ENCODE data around the gene ZRANB3. TPM values are rescaled to one million over a fixed set of nuclear protein-coding genes. Genes with fewer than 3 reads are reported as not detected.
A peak's percentile ranks its signal among the peaks of the same experiment; 100 is the strongest.

ZRANB3 gene
- total RNA-seq, 2 experiments from 2014 or later, result 11.6 to 27.0 TPM

DNA sequence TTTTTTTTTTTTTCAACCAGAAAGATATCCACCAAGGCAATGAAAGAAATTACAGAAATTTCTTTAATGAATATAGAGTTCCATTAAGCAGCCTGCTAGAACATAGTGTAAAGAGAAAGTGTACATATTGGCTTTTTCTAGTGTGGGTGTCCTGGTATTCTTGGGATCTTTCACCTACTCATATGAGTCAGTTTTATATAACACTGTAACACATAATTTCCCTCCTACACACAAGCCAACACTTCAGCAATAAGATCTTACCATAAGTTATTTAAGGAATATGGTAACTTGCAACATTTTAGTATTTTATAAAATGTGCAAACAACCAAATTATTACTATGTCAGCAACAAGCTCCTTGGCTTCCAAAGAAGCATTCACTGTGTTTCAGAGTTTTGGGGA, 59.9 kb downstream of the ZRANB3 start:
- no peak overlapping the region for H3K4me3 ChIP-seq (ENCODE audit: low read depth, low read length, poor library complexity, severe bottlenecking)
- no peaks in the 10 kb centered on the region for H3K9me3 ChIP-seq (ENCODE audit: low read length)
- no peaks in the 10 kb centered on the region for H3K4me1 ChIP-seq (ENCODE audit: insufficient read depth, low read length, poor library complexity, severe bottlenecking)
- H3K79me2 ChIP-seq (ENCODE audit: insufficient read depth, low read depth, low read length), result no peaks in the 10 kb centered on the region
- DNase-seq (ENCODE audit: low spot score), result no peak
- H2AFZ ChIP-seq (ENCODE audit: low read length), result no peak overlapping the region
- H3K27ac ChIP-seq (ENCODE audit: low read depth, low read length, poor library complexity, severe bottlenecking), result no peak overlapping the region
- no peak for TF ChIP-seq EZH2phosphoT487 (IDR thresholded peaks at IDR 0.05; ENCODE audit: borderline replicate concordance, low read depth, low read length)
- TF ChIP-seq, protein P1, sequence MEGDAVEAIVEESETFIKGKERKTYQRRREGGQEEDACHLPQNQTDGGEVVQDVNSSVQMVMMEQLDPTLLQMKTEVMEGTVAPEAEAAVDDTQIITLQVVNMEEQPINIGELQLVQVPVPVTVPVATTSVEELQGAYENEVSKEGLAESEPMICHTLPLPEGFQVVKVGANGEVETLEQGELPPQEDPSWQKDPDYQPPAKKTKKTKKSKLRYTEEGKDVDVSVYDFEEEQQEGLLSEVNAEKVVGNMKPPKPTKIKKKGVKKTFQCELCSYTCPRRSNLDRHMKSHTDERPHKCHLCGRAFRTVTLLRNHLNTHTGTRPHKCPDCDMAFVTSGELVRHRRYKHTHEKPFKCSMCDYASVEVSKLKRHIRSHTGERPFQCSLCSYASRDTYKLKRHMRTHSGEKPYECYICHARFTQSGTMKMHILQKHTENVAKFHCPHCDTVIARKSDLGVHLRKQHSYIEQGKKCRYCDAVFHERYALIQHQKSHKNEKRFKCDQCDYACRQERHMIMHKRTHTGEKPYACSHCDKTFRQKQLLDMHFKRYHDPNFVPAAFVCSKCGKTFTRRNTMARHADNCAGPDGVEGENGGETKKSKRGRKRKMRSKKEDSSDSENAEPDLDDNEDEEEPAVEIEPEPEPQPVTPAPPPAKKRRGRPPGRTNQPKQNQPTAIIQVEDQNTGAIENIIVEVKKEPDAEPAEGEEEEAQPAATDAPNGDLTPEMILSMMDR (conservative IDR thresholded peaks at IDR 0.05; ENCODE audit: low read length), result no peak
- H3K9me2 ChIP-seq (ENCODE audit: insufficient read depth, low read length), result no peaks in the 10 kb centered on the region
- ChIA-PET CTCF (ENCODE audit: unreplicated experiment) (no interaction called here), POLR2A (no interaction called here)
- no peaks in the 10 kb centered on the region for H3K36me3 ChIP-seq (ENCODE audit: insufficient read depth, low read length)
- intact Hi-C loops (cut with micrococcal nuclease; ENCODE audit: unreplicated experiment), result loop anchor here (5.0 kb wide), 2 partner anchors 326 to 469 kb away; no protein-coding TSS in a partner anchor
- no peak overlapping the region for H3K4me2 ChIP-seq (ENCODE audit: low read length)
- BruUV-seq (replicated peaks), result no TSS peak
- no peaks in the 10 kb centered on the region for H4K20me1 ChIP-seq (ENCODE audit: insufficient read depth, low read length)

DNA sequence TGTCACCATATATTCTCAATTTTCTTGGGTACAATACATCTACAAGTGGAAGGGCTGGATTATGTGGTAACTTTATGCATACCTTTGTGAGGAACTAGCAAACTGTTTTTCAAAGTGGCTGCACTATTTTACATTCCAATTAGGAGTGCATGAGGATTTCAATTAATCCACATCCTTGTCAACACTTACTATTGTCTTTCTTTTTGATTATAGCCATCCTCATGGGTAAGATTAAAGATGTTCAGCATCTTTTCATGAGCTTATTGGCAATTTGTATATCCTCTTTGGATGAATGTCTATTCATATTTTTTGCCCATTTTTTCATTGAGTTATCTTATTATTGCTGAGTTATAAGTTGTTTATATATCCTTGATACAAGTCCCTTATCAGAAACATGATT, 73.7 kb downstream of the ZRANB3 start:
- intact Hi-C loops (cut with micrococcal nuclease; ENCODE audit: unreplicated experiment), result no loop called here
- CTCF ChIA-PET (ENCODE audit: unreplicated experiment), result no interaction called here
- POLR2A ChIA-PET, result interaction anchor here (1.0 kb wide), 1 partner anchor 12 kb away, joined by 4 read pairs; no protein-coding TSS in a partner anchor

DNA sequence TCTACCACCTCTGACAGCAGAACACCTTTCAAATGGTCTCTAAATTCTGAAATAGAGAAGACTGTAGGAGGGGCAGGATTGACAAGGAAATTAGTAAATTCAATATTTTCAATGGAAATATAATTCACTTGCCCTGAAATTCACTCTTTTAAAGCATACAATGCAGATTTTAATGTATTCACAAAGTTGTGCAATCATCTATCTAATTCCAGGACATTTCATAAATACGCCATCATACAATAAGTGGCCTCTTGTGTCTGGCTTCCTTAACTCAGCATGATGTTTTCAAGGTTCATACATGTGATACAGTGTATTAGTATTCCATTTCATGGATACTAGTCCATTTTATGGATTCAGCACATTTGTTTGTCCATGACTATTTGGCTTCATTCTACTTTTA, 74.2 kb downstream of the ZRANB3 start:
- Histone ChIP-seq H3K4me1 (ENCODE audit: insufficient read depth, low read length, poor library complexity, severe bottlenecking) (no peaks in the 10 kb centered on the region), H3K4me2 (ENCODE audit: low read length) (no peak overlapping the region), H2AFZ (ENCODE audit: low read length) (no peak overlapping the region), H3K4me3 (ENCODE audit: low read depth, low read length, poor library complexity, severe bottlenecking) (no peak overlapping the region), H3K79me2 (ENCODE audit: insufficient read depth, low read depth, low read length) (no peaks in the 10 kb centered on the region), H3K9me3 (ENCODE audit: low read length) (peaks cover 22% of the 10 kb centered on the region; the same call in 1 of the 2 replicates), H4K20me1 (ENCODE audit: insufficient read depth, low read length) (no peaks in the 10 kb centered on the region), H3K27ac (ENCODE audit: low read depth, low read length, poor library complexity, severe bottlenecking) (no peak overlapping the region), H3K36me3 (ENCODE audit: insufficient read depth, low read length) (peaks cover 8% of the 10 kb centered on the region), H3K9me2 (ENCODE audit: insufficient read depth, low read length) (no peaks in the 10 kb centered on the region)
- DNase-seq (ENCODE audit: low spot score), result no peak
- CTCF ChIA-PET (ENCODE audit: unreplicated experiment), result no interaction called here
- TF ChIP-seq, protein P1 (conservative IDR thresholded peaks at IDR 0.05; ENCODE audit: low read length), result no peak
- no peak for TF ChIP-seq EZH2phosphoT487 (IDR thresholded peaks at IDR 0.05; ENCODE audit: borderline replicate concordance, low read depth, low read length)
- POLR2A ChIA-PET, result interaction anchor here (1.0 kb wide), 1 partner anchor 11 kb away, joined by 4 read pairs; no protein-coding TSS in a partner anchor
- intact Hi-C loops (cut with micrococcal nuclease; ENCODE audit: unreplicated experiment), result no loop called here
- no TSS peak for BruUV-seq (replicated peaks)

More for the DNA sequence above, 73.7 kb downstream of the ZRANB3 start:
- no peak overlapping the region for H3K4me3 ChIP-seq (ENCODE audit: low read depth, low read length, poor library complexity, severe bottlenecking)
- peaks cover 20% of the 10 kb centered on the region; the same call in 1 of the 2 replicates for H3K9me3 ChIP-seq (ENCODE audit: low read length)
- H3K27ac ChIP-seq (ENCODE audit: low read depth, low read length, poor library complexity, severe bottlenecking), result no peak overlapping the region
- TSS peak; percentile 26 for BruUV-seq (replicated peaks)
- no peaks in the 10 kb centered on the region for H4K20me1 ChIP-seq (ENCODE audit: insufficient read depth, low read length)
- no peaks in the 10 kb centered on the region for H3K9me2 ChIP-seq (ENCODE audit: insufficient read depth, low read length)
- TF ChIP-seq, protein P1 (conservative IDR thresholded peaks at IDR 0.05; ENCODE audit: low read length), result no peak
- TF ChIP-seq EZH2phosphoT487 (IDR thresholded peaks at IDR 0.05; ENCODE audit: borderline replicate concordance, low read depth, low read length), result no peak
- H3K36me3 ChIP-seq (ENCODE audit: insufficient read depth, low read length), result peaks cover 8% of the 10 kb centered on the region; the same call in 1 of the 2 replicates
- H3K4me1 ChIP-seq (ENCODE audit: insufficient read depth, low read length, poor library complexity, severe bottlenecking), result no peaks in the 10 kb centered on the region
- H3K4me2 ChIP-seq (ENCODE audit: low read length), result no peak overlapping the region
- no peak for DNase-seq (ENCODE audit: low spot score)
- no peaks in the 10 kb centered on the region for H3K79me2 ChIP-seq (ENCODE audit: insufficient read depth, low read depth, low read length)
- no peak overlapping the region for H2AFZ ChIP-seq (ENCODE audit: low read length)

All from OCI-LY7 (cell line).